Stimulated activated CD4-positive, alpha-beta T cell treated with anti-CD3 and anti-CD28 coated beads, Interleukin-12 subunit alpha, Interleukin-12 subunit beta, amount 100 ng/mL, for 24 hours (primary cell): ENCODE data around the gene BEX3.
"Not testable (repeated sequence)": the region's sequence is repeated elsewhere in the genome, so short reads cannot be mapped to it uniquely, and the experiment has no call there.

ENCODE experiments used
- DNase-seq, 2 experiments: peaks; one replicate each; pipeline ENCODE4 v3.0.0-alpha.2; 2020; ENCODE audit warnings: low read depth in 2 of 2

Gene BEX3

GRCh38 chrX:103376118-103376978 lies at the start of gene BEX3:
Gene BEX3 (plus strand): TSS chrX:103376538. CDS start chrX:103377522, 984 bp downstream.
- peak in 1 of 2 experiments; percentile 5 for DNase-seq

GRCh38 chrX:103329991-103330390 lies 46.3 kb upstream of the BEX3 start, which contains the start of gene TCEAL7:
Gene TCEAL7 (plus strand): TSS chrX:103330239. CDS start chrX:103331404, 1,165 bp downstream.
- DNase-seq, result no peak

- no peak for DNase-seq
Measured at GRCh38 chrX:103330681-103331288, 45.6 kb upstream of the BEX3 start.

- DNase-seq, result no peak
Measured at GRCh38 chrX:103338663-103339062, 37.7 kb upstream of the BEX3 start.

GRCh38 chrX:103343105-103343504 lies 33.2 kb upstream of the BEX3 start:
- DNase-seq, result peak in 1 of 2 experiments; percentile 13

GRCh38 chrX:103344606-103345005 lies 31.7 kb upstream of the BEX3 start:
- DNase-seq, result no peak

GRCh38 chrX:103347682-103348397 lies 28.5 kb upstream of the BEX3 start:
- no peak for DNase-seq

GRCh38 chrX:103356130-103356798 lies 20.1 kb upstream of the BEX3 start, which contains the start of gene TCEAL9:
Gene TCEAL9 (plus strand): TSS chrX:103356506. CDS start chrX:103357685, 1,179 bp downstream.
- no peak for DNase-seq

GRCh38 chrX:103356858-103357257 lies 19.5 kb upstream of the BEX3 start:
- no peak for DNase-seq

- DNase-seq, result no peak
Measured at GRCh38 chrX:103357871-103358270, 18.5 kb upstream of the BEX3 start.

GRCh38 chrX:103359605-103360004 lies 16.7 kb upstream of the BEX3 start:
- not testable (repeated sequence) for DNase-seq

- DNase-seq, result no peak
Measured at GRCh38 chrX:103360092-103360491, 16.2 kb upstream of the BEX3 start.

GRCh38 chrX:103360916-103361315 lies 15.4 kb upstream of the BEX3 start:
- DNase-seq, result no peak

GRCh38 chrX:103361798-103362197 lies 14.5 kb upstream of the BEX3 start:
- no peak for DNase-seq

GRCh38 chrX:103362474-103362873 lies 13.9 kb upstream of the BEX3 start:
- no peak for DNase-seq

GRCh38 chrX:103363046-103363445 lies 13.3 kb upstream of the BEX3 start:
- no peak for DNase-seq

GRCh38 chrX:103367502-103367901 lies 8.8 kb upstream of the BEX3 start:
- no peak for DNase-seq

- no peak for DNase-seq
Measured at GRCh38 chrX:103369479-103369878, 6.9 kb upstream of the BEX3 start.

- DNase-seq, result no peak
Measured at GRCh38 chrX:103372886-103373285, 3.5 kb upstream of the BEX3 start.

GRCh38 chrX:103373581-103373980 lies 2.8 kb upstream of the BEX3 start:
- DNase-seq, result no peak

GRCh38 chrX:103376979-103377324 lies 614 bp downstream of the BEX3 start:
- no peak for DNase-seq

- DNase-seq, result no peak
Measured at GRCh38 chrX:103378990-103379389, 2.7 kb downstream of the BEX3 start.
